ENCODE measurements around the gene CCDC146. TPM values are rescaled to one million over a fixed set of nuclear protein-coding genes. Genes with fewer than 3 reads are reported as not detected.

The CCDC146 gene
- total RNA-seq, 1 experiment from 2014 or later, result 0.72 TPM

DNA sequence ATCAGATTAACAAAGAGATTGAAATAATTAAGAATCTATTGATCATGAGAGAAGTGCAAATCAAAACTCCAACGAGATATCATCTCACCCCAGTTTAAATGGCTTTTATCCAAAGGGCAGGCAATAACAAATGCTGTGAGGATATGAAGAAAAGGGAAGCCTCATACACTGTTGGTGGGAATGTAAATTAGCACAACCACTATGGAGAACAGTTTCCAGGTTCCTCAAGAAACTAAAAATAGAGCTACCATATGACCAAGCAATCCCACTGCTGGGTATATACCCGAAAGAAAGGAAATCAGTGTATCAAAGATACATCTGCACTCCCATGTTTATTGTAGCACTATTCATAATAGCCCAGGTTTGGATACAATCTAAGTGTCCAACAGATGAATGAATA is 63.5 kb downstream of the CCDC146 start:
- no peaks in the 10 kb centered on the region for H3K4me1 ChIP-seq (ENCODE audit: insufficient read depth, low read length)
- H2BK20ac ChIP-seq (ENCODE audit: low read depth, low read length, poor library complexity, severe bottlenecking), result no peak overlapping the region
- Mint-ChIP-seq H3K27ac (no peak overlapping the region), H3K36me3 (ENCODE audit: insufficient read depth in 1 of 3, low read depth in 3 of 3) (no peaks in the 10 kb centered on the region), H3K4me3 (no peak overlapping the region), H3K9me3 (no peaks in the 10 kb centered on the region), H3K4me1 (no peaks in the 10 kb centered on the region), H3K27me3 (ENCODE audit: low read depth) (no peaks in the 10 kb centered on the region)
- H3K27me3 ChIP-seq (ENCODE audit: insufficient read depth, low read length), result no peaks in the 10 kb centered on the region
- H3K4ac ChIP-seq (ENCODE audit: low read depth, low read length), result no peak overlapping the region
- no peak overlapping the region for H3K14ac ChIP-seq (ENCODE audit: insufficient read depth, low read length)
- no peak overlapping the region for H3K18ac ChIP-seq (ENCODE audit: insufficient read length, low read depth, low read length)
- no peaks in the 10 kb centered on the region for H3K79me2 ChIP-seq (ENCODE audit: insufficient read depth, low read length)
- H4K20me1 ChIP-seq (ENCODE audit: control insufficient read depth, insufficient read depth, insufficient read length), result no peaks in the 10 kb centered on the region
- H2BK5ac ChIP-seq (ENCODE audit: insufficient read length, low read length), result no peak overlapping the region
- H3K56ac ChIP-seq (ENCODE audit: insufficient read length, low read depth, low read length), result no peak overlapping the region
- TF ChIP-seq, protein P1, sequence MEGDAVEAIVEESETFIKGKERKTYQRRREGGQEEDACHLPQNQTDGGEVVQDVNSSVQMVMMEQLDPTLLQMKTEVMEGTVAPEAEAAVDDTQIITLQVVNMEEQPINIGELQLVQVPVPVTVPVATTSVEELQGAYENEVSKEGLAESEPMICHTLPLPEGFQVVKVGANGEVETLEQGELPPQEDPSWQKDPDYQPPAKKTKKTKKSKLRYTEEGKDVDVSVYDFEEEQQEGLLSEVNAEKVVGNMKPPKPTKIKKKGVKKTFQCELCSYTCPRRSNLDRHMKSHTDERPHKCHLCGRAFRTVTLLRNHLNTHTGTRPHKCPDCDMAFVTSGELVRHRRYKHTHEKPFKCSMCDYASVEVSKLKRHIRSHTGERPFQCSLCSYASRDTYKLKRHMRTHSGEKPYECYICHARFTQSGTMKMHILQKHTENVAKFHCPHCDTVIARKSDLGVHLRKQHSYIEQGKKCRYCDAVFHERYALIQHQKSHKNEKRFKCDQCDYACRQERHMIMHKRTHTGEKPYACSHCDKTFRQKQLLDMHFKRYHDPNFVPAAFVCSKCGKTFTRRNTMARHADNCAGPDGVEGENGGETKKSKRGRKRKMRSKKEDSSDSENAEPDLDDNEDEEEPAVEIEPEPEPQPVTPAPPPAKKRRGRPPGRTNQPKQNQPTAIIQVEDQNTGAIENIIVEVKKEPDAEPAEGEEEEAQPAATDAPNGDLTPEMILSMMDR (conservative IDR thresholded peaks at IDR 0.05), result no peak
- no peak overlapping the region for H3T11ph ChIP-seq (ENCODE audit: low read length)
- H3K79me1 ChIP-seq (ENCODE audit: insufficient read depth, low read depth, low read length, poor library complexity, severe bottlenecking), result no peaks in the 10 kb centered on the region
- H3K23me2 ChIP-seq (ENCODE audit: insufficient read length, low read depth, low read length, poor library complexity, severe bottlenecking), result no peaks in the 10 kb centered on the region
- H4K8ac ChIP-seq (replicated peaks; ENCODE audit: insufficient read length, low read depth, low read length), result no peak overlapping the region
- H4K91ac ChIP-seq (ENCODE audit: insufficient read length, low read depth, low read length), result no peak overlapping the region
- H2AFZ ChIP-seq (ENCODE audit: low read length), result no peak overlapping the region
- whole genome bisulfite sequencing (ENCODE audit: extremely low coverage, insufficient read length, low lambda C conversion rate), result no CpG with 5 or more reads among the region's 2 CpGs
- no peak overlapping the region for H2AK5ac ChIP-seq (ENCODE audit: insufficient read length, low read length)
- H2BK120ac ChIP-seq (ENCODE audit: low read depth, low read length, poor library complexity, severe bottlenecking), result no peak overlapping the region
- H3K9ac ChIP-seq (ENCODE audit: extremely low read depth, insufficient read length, low read length), result no peak overlapping the region
- H4K5ac ChIP-seq (ENCODE audit: insufficient read length, low read depth, low read length), result no peak overlapping the region
- H2BK12ac ChIP-seq (ENCODE audit: insufficient read length, low read depth, low read length), result no peak overlapping the region
- no peak overlapping the region for H2BK15ac ChIP-seq (ENCODE audit: low read depth, low read length)
- H3K9me3 ChIP-seq (ENCODE audit: control insufficient read depth, low read depth, low read length), result no peaks in the 10 kb centered on the region
- no peak overlapping the region for H3K27ac ChIP-seq (ENCODE audit: insufficient read length, low read depth, low read length)
- H3K23ac ChIP-seq (ENCODE audit: insufficient read length, low read depth, low read length), result no peak overlapping the region
- DNase-seq, result no peak
- H3K4me2 ChIP-seq (ENCODE audit: insufficient read depth, insufficient read length, low read length), result no peak overlapping the region

Measured in H9 (cell line).